Bronchial epithelial cell (primary cell): ENCODE data around the gene TPRN. TPM values are rescaled to one million over a fixed set of nuclear protein-coding genes. Genes with fewer than 3 reads are reported as not detected.
A peak's percentile ranks its signal among the peaks of the same experiment; 100 is the strongest.

Experiments
- DNase-seq: peaks from one replicate; pipeline ENCODE4 v3.0.0-alpha.2; 2010; ENCODE audit warnings: low read depth
- FAIRE-seq: peaks from 2 replicates; lab custom pipeline; 2011; peaks lifted over from hg19 to GRCh38; lab: Jason Lieb, UNC
- H3K27me3 ChIP-seq: 2 replicates; pipeline ENCODE4 v1.5.1; 2011; ENCODE audit warnings: low read length; ENCODE audit not compliant: control insufficient read depth, insufficient read depth
- H3K36me3 ChIP-seq: 2 replicates; pipeline ENCODE4 v1.5.1; 2011; ENCODE audit warnings: low read length; ENCODE audit not compliant: control insufficient read depth, insufficient read depth
- H3K4me3 ChIP-seq: 2 replicates; pipeline ENCODE4 v1.5.1; 2011; ENCODE audit warnings: mild to moderate bottlenecking, low read depth, low read length, control low read depth
- CTCF ChIP-seq: IDR thresholded peaks from 2 replicates; pipeline ENCODE4 v1.5.1; 2011; ENCODE audit warnings: mild to moderate bottlenecking, moderate library complexity, low read length, control low read depth, inconsistent platforms; ENCODE audit not compliant: insufficient read depth, severe bottlenecking
- total RNA-seq: library from RNA; depleted of rRNA; stranded (reverse); fragments of >200 nt; gene quantifications from 2 replicates; pipeline ENCODE4 v1.2.1, GENCODE V29; 2014

TPRN gene
- total RNA-seq, result 3.2 and 4.5 TPM in 2 replicates

- peak within 1 kb of the TSS; percentile 58 for H3K4me3 ChIP-seq
- FAIRE-seq (no peak), DNase-seq (peak; percentile 92)
- no peaks in the 10 kb centered on the region for H3K27me3 ChIP-seq
- TF ChIP-seq CTCF, result no peak
- no peaks in the 10 kb centered on the region for H3K36me3 ChIP-seq
Observed at GRCh38 chr9:137200311-137201204, at the start of gene TPRN. TSS of gene TPRN (minus strand) at chr9:137200741. CDS start at chr9:137200711, 30 bp downstream.

- no peak for DNase-seq
- peaks cover 7% of the 10 kb centered on the region for H3K36me3 ChIP-seq
- H3K4me3 ChIP-seq, result no peak overlapping the region
- H3K27me3 ChIP-seq, result no peaks in the 10 kb centered on the region
- FAIRE-seq, result no peak
- no peak for TF ChIP-seq CTCF
Observed at GRCh38 chr9:137247916-137248175, 47.3 kb upstream of the TPRN start.

- Histone ChIP-seq H3K36me3 (peaks cover 11% of the 10 kb centered on the region), H3K4me3 (no peak overlapping the region), H3K27me3 (no peaks in the 10 kb centered on the region)
- TF ChIP-seq CTCF, result no peak
- DNase-seq (no peak), FAIRE-seq (no peak)
Observed at GRCh38 chr9:137247135-137247915, 46.8 kb upstream of the TPRN start.

GRCh38 chr9:137245450-137246421 is 45.2 kb upstream of the TPRN start:
- no peak for DNase-seq
- no peak for FAIRE-seq

More at GRCh38 chr9:137245450-137246421, 45.2 kb upstream of the TPRN start:
- no peak for TF ChIP-seq CTCF
- Histone ChIP-seq H3K4me3 (no peak overlapping the region), H3K27me3 (no peaks in the 10 kb centered on the region), H3K36me3 (peaks cover 16% of the 10 kb centered on the region)
